HK-2 (cell line): ENCODE measurements around the gene ARL15.

Experiments used
- DNase-seq: peaks from one replicate; pipeline ENCODE4 v3.0.0-alpha.2; 2018; ENCODE audit not compliant: unreplicated experiment

The ARL15 gene

GRCh38 chr5:54249210-54250028 lies 61.0 kb downstream of the ARL15 start:
- DNase-seq = peak; percentile 14

- no peak for DNase-seq
These were observed 63.1 kb downstream of the ARL15 start for GRCh38 chr5:54247226-54247625.

- peak; percentile 4 for DNase-seq
These were observed 66.8 kb downstream of the ARL15 start for GRCh38 chr5:54243483-54244080.

- DNase-seq = no peak
These were observed 68.1 kb downstream of the ARL15 start for GRCh38 chr5:54242297-54242696.

GRCh38 chr5:54234304-54234933 lies 76.0 kb downstream of the ARL15 start:
- DNase-seq = no peak

- DNase-seq = no peak
These were observed 79.3 kb downstream of the ARL15 start for GRCh38 chr5:54230936-54231685.

GRCh38 chr5:54229041-54229780 lies 81.2 kb downstream of the ARL15 start:
- peak; percentile 28 for DNase-seq

GRCh38 chr5:54227759-54228158 lies 82.6 kb downstream of the ARL15 start:
- no peak for DNase-seq

- DNase-seq = no peak
These were observed 83.3 kb downstream of the ARL15 start for GRCh38 chr5:54227109-54227508.

GRCh38 chr5:54226215-54226614 lies 84.2 kb downstream of the ARL15 start:
- no peak for DNase-seq

- DNase-seq = no peak
These were observed 86.1 kb downstream of the ARL15 start for GRCh38 chr5:54224103-54224826.

GRCh38 chr5:54222336-54222735 lies 88.0 kb downstream of the ARL15 start:
- no peak for DNase-seq

- DNase-seq = no peak
These were observed 89.2 kb downstream of the ARL15 start for GRCh38 chr5:54221135-54221534.

GRCh38 chr5:54220230-54221040 lies 89.9 kb downstream of the ARL15 start:
- no peak for DNase-seq

- DNase-seq = no peak
These were observed 92.4 kb downstream of the ARL15 start for GRCh38 chr5:54217826-54218503.

- no peak for DNase-seq
These were observed 95.1 kb downstream of the ARL15 start for GRCh38 chr5:54215233-54215736.

- DNase-seq = no peak
These were observed 95.7 kb downstream of the ARL15 start for GRCh38 chr5:54214722-54215121.

GRCh38 chr5:54212331-54212730 lies 98.0 kb downstream of the ARL15 start:
- DNase-seq = no peak

GRCh38 chr5:54211912-54212311 lies 98.5 kb downstream of the ARL15 start:
- DNase-seq = no peak
